GM12892 (cell line): ENCODE data around the gene OSBPL3.

Experiments used
- DNase-seq: peaks from one replicate; pipeline ENCODE4 v3.0.0; 2011; ENCODE audit not compliant: insufficient read length
- FAIRE-seq: peaks from 2 replicates; lab custom pipeline; 2011; peaks lifted over from hg19 to GRCh38; lab: Jason Lieb, UNC
- POLR2A ChIP-seq: IDR thresholded peaks from 2 replicates; pipeline ENCODE4 v1.6.1; 2011; ENCODE audit warnings: low read depth, low read length, control low read depth
- POLR2AphosphoS5 ChIP-seq: IDR thresholded peaks from 2 replicates; pipeline ENCODE4 v1.6.1; 2011; ENCODE audit warnings: low read depth, low read length, control low read depth
- TAF1 ChIP-seq: IDR thresholded peaks from 2 replicates; pipeline ENCODE4 v1.6.1; 2011; ENCODE audit warnings: low read depth, mild to moderate bottlenecking, control low read depth, low read length, borderline replicate concordance

The OSBPL3 gene

GRCh38 chr7:24926623-24927524 is 53.1 kb downstream of the OSBPL3 start:
- FAIRE-seq (no peak), DNase-seq (no peak)
- TF ChIP-seq TAF1 (no peak), POLR2AphosphoS5 (no peak), POLR2A (no peak)

DNA sequence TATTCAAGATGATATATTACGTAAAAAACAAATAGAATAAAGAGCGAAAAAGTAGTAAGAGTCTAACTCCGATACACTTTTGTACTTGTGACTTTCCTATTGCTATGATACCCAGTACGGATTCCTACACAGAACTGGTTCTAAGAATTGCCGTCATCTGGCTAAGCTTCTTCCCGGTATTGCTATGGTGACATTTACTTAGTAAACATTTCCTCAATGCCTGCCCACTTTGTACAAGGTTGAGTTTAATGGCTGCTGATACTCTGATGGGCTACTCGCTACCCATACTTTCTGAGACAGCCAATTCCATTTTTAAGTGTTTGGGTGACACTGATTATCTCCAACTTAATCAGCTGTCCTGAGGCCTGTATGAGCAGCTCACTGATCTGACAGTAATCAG is 55.6 kb downstream of the OSBPL3 start:
- FAIRE-seq (no peak), DNase-seq (no peak)
- no peak for TF ChIP-seq POLR2A
- no peak for TF ChIP-seq POLR2AphosphoS5
- TF ChIP-seq TAF1 = no peak

DNA sequence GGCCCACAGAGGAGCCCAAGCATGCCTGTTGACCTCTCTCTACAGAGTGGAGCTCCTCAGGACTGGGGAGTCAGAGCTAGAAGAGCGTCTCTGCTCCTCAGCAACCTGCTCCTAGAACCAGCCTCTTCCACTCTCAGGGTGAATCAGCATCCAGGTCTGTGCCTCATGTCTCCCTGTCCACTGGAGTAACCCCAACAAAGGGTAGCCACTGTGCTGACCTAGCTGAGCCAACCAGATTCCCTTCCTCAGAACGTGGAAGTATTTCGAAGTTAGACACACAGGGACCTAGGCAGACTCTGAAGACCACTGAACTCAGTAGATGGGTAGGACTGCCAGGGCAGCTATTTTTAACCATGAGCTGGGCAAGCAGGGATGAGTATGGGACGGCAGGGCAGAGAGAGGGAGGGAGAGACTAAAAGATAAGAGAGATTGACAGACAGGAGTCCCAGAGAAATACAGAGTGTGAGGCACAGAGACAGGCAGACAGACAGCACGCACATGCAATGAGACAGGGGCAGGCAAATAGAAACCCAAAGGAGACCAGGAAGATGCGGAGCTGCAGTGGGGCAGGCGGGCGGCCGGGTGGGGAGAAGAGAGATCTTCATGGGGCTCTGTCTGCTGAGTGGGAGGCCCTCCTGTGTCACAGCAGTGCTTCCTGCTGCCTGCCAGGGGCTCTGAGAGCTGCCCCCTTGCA is 56.7 kb downstream of the OSBPL3 start:
- DNase-seq = no peak
- TF ChIP-seq POLR2AphosphoS5 (no peak), TAF1 (no peak), POLR2A (no peak)
- no peak for FAIRE-seq

DNA sequence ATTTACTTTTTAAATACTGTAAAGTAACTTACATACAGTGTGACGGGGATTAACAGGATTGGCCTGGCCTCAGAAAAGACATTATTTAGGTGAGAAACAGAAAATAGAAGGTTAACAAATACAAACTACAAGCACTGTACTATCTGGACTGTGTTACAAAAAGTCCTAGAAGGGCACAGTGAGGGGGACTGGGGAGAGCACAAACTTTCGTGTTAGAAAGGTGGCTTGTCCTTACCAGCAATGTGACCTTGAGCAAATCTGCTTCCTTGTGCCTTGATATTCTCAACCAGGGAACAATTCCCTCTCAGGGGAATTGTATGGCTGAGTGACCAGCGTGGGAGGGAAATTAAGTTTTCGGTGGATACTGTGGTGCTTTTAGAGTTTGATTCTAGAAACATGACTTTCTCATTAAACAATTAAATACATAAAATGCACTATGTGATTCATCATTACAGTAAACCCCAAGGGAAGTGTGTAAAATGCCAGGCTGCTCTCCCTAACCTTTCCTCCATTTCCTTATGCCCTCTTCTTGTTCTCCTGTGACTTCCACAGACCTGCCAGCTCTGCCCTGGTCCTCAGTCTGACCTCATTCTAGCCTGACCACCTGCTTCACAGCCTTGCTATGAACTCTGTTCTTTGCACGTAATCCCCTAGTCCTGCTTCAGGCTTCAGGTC is 57.7 kb downstream of the OSBPL3 start:
- no peak for FAIRE-seq

DNA sequence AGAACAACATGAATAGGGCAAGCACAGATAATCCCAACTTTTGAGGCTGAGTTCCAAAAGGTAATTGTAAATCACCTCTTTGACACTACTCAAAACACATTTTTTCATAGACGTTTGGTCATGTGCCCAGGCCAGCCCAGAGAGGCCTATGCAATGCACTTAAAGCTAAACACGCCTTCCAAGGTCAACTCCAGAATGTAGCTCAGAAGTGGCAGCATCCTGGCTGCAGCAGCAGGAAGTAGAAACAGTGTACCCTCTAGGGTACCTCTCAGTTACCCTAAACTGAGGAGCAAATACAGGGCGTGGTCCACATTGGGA is 58.7 kb downstream of the OSBPL3 start:
- no peak for TF ChIP-seq POLR2A
- TF ChIP-seq TAF1 = no peak
- no peak for TF ChIP-seq POLR2AphosphoS5
- DNase-seq (no peak), FAIRE-seq (peak; percentile 80)

More for the DNA sequence above, 57.7 kb downstream of the OSBPL3 start:
- TF ChIP-seq POLR2AphosphoS5 = no peak
- TF ChIP-seq TAF1 = no peak
- TF ChIP-seq POLR2A = no peak
- DNase-seq = no peak

DNA sequence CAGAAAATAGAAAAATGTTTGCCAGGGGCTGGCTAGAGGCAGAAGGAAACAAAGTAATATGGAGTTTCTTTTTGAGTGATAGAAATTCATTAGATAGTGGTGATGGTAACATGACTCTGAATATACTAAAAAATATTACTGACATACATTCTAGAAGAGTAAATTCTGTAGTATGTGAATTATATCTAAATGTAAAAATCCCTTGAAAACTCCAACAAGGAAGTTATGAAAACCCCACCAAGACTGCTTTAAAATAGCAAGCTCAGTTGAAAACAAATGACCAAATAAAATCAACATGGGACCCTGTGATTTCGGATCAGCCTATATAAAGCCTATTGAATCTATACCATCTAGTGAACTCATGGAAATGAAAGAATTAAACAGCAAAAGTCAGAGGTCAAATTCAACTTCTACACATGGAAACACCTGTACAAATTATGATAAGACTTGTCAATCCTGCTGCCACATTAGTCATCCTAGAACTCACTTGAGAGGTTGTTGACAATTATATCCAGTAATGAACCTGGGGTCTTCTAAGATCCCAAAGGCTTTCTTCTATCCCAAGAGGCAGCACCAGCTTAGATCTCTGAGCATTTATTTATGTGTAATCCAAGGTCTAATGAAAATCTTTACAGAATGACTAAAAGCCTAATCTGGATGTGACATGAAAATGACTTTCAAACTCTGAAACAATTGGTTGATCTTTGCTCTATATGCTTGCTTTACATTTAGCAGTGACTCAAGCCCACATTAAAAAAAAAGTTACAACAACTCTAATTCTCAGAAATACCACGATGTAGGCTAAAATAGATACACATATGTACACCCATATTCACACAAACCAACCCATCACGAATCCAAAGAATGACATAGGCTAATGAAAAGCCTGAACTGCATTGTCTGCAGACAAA is 59.3 kb downstream of the OSBPL3 start:
- FAIRE-seq (peak; percentile 73), DNase-seq (no peak)
- TF ChIP-seq TAF1 (no peak), POLR2AphosphoS5 (no peak), POLR2A (no peak)

- FAIRE-seq (peak; percentile 94), DNase-seq (no peak)
- TF ChIP-seq TAF1 = no peak
- TF ChIP-seq POLR2AphosphoS5 = no peak
- no peak for TF ChIP-seq POLR2A
Measured at GRCh38 chr7:24917510-24918239, 62.3 kb downstream of the OSBPL3 start.

DNA sequence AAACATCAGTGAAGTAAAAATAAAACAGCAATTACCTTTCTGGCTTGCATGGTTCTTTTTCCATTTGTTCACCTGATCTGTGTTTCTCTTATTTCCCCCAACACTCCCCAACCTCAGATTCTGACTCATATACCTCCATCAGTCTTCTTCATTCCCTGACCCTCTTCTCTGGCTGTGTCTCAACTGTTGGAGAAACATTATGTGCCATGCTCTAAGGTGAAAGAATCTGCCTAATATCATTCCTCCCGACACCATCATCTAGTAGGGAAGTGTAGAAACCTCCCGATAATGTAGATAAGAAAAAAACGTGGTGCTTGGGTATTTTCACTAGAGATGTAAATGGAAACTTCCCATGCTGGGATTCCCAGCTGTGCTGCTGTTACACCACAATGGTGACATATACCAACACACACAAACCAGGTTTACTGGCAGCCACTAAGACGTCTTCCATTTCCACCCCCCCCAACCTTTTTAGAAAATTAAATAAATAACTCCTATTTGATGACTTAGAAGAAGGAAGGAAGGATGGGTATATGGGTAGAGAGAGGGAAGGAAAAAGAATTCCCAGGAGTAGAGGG is 63.4 kb downstream of the OSBPL3 start:
- no peak for TF ChIP-seq POLR2AphosphoS5
- no peak for TF ChIP-seq TAF1
- no peak for TF ChIP-seq POLR2A
- no peak for FAIRE-seq
- DNase-seq = no peak

- FAIRE-seq = peak; percentile 76
- no peak for TF ChIP-seq POLR2AphosphoS5
- TF ChIP-seq TAF1 = no peak
- TF ChIP-seq POLR2A = no peak
- no peak for DNase-seq
Measured at GRCh38 chr7:24914465-24914859, 65.5 kb downstream of the OSBPL3 start.
